EL (cell line): ENCODE data around the gene CACNA1C.

Experiments
- DNase-seq: peaks from one replicate; pipeline ENCODE4 v3.0.0-alpha.2; 2016

CACNA1C gene

DNA sequence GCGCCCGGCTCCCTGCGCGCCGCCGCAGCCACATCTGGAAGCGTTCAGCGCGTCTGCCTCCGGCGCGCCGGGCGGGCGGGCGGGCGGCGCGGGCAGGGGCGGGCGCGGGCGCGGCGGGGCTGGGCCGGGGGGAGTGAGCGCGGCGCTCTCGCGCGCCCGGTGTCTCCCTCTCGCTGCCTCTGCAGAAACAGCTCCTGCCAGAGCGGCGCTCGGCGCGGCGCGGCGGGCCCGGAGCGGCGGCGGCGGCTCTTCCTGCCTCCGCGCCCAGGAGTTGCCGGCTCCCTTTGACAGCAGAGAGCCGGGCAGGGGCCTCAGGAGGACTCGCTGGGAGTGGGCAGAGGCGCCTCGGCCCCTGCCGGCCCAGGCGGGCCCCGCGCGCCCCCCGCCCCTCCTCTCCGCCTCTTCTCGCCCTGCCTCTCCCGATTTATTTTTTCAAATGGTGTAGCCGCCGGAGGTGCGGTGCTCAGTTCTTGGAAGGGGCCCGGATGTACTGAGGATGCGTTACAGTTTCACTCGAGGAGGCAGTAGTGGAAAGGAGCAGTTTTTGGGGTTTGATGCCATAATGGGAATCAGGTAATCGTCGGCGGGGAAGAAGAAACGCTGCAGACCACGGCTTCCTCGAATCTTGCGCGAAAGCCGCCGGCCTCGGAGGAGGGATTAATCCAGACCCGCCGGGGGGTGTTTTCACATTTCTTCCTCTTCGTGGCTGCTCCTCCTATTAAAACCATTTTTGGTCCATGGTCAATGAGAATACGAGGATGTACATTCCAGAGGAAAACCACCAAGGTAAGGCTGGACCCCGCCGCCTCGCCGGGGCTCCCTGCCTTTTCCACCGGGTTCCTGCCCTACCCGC is at the start of gene CACNA1C:
TSS of gene CACNA1C (plus strand) at position 162 of the 853 bp plus-strand sequence. CDS start at position 738, 576 bp downstream.
- DNase-seq = peak; percentile 67

DNA sequence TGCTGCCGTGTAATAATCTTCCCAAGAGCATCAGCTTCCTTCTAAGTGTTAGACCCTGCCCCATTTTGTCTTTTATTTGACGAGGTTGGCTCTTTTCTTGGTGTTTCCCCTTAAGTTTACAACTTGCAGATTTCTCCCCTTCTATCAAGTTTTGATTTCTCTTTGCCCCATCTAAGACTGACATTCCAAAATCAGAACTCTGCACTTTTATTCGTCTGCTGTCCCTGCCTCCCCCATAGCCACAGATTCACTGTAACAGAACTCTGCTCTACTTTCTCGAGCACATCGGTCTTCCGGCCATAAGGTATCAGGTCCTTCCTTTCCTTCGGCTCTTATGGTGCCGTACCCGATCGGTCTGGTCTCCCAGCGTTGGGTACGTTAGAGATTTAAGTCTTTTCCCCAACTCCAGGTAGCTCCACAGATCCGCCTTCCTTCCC is 49.1 kb upstream of the CACNA1C start:
- DNase-seq = peak; percentile 46

DNA sequence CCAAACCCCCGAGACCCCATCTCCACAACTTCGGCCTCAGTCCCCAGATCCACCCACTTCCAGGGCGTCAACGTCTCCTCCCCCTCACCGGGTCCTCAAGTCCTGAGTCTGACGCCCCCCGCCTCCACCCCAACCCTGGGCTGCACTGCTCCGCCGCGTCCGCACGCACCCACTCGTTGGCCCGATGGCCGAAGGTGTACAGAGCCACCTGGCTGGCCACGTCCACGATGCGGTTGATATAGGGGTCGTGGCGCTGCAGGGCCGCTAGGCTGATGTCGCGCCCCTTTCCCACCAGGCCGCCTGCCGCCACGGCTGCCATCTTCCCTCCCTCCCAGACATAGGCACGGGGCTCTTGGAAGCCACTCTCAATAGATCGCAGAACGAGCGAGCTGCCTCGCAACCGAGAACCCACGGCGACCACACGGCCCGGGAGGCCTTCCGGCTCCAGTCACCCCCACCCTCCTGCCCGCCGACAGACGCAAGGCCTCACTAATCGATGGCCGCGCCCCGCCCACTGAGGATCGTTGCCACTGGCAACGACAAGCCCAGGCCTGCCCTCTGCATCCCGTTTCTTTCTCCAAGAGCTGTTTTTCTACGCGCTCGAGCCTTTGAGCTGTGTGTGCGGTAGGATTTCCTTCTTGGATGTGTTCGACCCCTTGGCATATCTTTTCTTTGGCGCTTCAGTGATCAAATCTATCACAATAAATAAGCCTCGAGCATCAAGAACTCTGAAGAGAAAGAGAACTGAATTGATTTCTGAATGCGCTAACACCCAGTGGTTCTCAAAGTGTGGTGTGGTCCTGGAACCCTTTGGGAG is 48.5 kb upstream of the CACNA1C start, which contains the start of gene DCP1B:
TSS of gene DCP1B (minus strand) at position 345 of the 817 bp plus-strand sequence. CDS start at position 319, 26 bp downstream.
- DNase-seq = peak; percentile 96

DNA sequence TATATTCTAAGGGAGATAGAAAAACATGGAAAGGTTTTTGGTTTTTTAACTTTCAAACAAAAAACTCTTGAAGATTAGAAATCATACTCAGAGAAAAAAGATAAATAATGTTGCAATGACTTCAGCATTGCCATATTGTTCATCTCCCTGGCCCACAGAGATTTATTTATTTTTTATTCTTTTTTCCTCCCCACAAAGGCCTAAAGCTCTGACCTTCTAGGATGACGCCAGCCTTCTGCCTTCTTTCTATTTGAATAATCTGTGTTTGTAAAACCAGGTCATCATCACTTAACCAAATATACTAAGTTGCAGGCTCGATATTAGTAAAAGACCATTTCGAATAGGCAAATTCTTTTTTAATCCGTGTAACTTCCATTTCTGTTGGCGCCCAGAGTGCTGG is 44.1 kb upstream of the CACNA1C start:
- no peak for DNase-seq

DNA sequence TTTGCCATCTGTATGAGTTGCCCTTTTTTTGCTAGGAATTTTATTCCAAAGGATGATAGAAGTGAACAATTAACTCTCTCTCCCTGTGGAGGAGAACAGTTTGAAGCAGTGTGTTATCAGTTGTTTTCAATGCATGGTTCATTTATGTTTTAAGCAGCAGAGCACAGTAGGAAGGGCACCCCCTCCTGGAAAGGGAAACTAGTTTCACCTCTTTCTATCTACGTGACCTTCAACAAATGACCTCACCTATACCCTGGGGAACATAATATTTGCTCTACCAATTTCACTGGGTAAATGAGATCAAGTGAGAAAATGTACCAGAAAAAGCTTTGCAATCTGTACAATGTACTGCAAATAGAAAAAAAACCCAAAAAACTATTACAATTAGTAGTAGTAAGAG is 43.2 kb upstream of the CACNA1C start:
- no peak for DNase-seq

DNA sequence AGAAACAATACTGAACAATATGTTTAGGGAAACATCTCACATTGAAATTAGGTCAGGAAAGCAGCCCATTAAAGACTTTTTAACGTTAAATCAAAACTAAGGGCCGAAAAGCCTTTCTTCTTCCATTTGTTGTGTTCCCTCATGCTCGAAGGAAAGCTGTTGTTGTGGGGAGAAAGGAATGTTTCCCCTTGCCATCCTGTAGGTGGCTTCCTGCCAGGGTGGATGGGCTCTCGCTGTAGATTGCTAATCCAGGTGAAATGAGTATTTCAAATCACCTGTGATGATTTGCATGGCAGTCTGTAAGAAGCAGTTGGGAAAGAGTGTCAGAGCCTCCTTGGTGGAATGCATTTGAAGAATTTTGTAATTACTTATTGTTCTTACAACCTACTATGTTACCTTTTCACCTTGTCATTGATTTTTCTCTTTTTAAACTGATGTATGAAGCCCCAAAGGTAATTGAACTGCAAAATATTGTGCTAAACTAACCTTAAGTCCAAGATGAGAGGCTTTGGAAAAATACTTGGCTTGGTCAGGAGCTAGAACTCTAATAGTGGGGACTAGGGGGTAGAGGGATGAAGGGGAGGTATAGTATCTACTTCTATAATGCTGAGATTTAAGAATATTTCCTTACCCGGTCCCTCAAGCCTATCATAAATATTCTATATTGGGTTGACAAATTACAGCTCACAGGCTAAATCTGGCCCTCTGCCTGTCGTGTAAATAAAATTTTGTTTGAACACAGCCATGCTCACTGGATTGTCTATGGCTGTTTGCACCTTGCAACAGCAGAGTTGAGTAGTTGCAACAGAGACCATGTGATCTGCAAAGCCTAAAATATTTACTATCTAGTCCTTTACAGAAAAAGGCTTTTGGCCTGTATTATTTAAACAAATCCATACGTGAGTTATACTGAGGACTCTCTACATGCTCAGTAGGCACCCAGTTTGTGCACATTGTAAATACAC is 40.9 kb upstream of the CACNA1C start:
- no peak for DNase-seq

DNA sequence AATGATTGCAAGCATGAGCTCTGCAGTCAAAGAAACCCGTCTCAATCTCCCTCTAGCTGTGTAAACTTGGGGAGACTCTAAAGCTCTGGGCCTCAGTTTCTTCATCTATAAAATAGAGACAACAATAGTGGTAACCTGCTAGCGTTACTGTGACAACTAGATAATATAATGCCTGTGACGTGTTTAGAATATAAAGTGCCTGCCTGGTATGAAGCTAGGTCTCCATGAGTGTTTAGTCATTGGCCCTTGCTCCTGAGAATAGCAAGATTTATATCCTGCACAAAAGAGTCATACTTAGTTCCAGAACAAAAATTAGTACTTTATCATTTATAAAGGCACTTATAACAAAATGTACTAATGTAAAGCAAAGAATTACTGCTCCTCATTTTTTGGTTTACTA is 39.7 kb upstream of the CACNA1C start:
- no peak for DNase-seq

DNA sequence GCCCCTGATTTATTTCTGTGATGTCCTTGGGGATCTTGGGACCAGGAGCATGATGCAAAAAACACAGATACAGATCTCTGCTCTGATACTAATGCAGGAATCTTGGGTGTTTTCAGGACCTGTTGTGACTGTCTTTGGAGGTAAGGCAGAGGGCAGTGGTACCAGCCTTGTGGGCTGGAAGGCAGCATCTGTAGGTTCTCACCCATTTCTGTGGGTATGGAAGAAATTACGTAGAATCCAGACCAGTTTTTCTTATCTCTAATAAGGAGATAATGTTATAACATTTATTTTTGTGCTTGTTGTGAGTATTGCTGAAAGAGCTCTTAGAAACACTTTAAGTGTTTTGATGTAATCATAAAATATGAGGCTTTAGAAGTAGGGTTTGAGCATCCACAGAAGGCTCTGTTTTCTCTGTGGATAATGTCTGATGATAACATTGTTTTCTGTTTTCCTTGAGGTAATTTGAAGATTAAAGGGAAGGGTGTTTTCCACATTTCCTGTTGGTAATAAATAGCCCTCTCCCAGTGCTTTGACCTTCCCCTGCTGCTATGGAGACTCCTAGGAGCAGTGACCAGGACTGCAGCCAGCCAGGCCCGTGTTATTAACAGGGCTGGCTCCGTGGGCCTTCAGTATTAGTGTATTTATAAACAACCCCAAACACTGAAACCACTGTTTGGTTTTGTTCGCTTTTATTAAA is 39.1 kb upstream of the CACNA1C start:
- no peak for DNase-seq

DNA sequence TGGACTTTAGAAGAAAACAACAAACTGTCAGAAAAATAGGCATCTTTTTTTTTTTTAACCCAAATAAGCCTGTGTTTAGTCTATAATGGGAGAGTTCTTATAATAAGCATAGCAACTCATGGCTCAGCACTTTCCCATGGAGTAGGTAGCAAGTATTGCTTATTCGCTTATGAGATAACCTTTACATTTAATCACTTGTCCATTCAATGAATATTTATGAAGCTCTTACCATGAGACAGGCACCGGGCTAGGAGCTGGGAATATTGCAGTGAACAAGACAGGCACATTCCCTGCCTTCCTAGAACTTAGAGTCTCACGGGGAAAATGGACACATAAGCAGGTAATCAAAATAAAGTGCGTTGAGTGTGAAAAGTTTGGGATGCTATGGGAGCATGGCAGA is 38.6 kb upstream of the CACNA1C start:
- no peak for DNase-seq

DNA sequence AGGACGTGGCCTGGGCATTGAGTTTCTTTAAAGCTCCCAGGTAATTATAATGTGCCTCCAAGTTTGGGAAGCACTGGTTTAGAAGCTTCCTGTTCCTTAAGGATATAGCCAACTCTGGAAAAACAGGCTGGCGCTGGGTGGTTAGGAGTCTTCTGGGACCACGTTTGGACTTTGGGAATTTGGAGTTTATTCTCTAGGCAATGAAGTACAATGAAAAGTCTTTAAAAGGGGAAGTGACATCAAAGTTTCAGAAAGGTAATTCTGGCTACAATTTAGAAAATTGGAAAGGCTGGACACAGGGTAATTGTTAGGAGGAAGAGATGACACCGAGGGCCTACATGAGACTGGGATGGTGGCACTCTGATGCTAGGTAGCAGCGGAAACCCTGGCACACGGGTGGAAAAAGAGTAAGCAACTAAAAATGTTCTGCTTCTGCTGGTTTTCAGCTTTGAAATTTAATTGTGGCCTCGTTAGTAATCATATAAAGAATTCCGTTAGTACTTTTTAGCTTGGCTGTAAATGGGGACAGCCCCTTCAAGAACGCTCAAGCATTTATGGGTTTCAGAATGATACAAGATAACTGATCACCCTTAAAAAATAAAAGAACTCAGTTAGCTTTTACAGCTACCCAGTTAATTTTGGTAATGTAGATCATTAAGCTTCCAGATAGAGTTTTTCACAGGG is 35.8 kb upstream of the CACNA1C start:
- DNase-seq = no peak

DNA sequence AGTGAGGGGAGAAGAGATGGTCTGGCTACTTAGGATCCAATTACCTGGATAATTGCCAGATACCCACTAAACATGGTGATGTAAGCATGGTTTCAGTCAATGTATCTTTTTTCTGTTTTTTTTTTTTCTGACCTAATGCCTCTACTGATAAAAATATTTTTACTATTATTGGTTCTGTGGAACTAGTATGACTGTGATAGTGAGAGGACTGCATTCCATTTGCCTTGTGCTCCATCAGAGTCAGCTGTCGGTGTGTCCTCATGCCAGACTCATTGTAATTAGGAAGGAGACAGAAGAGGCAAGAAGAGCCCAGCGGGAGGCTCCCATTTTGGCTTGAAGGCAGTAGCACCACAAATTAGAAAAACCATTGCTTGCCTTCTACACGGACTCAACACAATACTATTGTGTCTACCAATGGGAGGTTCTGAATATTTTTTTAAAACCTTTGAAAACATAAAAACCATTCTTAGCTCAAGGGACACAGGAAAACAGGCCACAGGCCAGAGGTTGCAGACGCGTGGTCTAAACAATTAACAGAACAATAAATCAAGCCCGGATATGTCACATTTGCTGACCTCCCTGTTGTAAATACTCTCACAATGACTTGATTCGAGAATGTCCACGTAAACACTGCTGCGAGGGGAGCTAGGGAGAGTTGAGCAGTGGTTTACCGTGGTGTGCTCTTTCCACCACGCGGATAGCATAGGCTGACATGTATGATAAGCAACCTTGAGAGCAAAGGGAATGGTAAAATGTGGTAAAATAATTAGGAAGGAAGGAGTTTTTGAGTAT is 35.0 kb upstream of the CACNA1C start:
- DNase-seq = no peak

DNA sequence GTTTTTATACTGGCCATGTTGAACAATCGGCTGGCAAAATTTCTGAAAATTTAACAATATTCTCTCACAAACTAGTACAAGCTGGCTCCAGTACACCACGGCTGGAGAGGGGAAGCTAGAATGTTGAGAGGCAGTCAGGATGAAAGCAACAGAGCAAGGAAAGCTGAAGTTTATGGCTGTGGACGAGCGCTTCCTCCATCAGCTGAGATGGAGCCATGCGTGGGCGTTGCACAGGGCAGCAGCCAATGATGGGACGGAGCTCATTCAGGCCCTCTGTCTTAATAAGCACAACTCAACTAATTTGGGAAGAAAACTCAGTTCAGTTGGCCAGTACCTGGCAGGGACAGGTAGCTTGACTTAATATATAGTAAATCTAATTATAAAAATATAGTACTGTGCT is 34.4 kb upstream of the CACNA1C start:
- DNase-seq = no peak

DNA sequence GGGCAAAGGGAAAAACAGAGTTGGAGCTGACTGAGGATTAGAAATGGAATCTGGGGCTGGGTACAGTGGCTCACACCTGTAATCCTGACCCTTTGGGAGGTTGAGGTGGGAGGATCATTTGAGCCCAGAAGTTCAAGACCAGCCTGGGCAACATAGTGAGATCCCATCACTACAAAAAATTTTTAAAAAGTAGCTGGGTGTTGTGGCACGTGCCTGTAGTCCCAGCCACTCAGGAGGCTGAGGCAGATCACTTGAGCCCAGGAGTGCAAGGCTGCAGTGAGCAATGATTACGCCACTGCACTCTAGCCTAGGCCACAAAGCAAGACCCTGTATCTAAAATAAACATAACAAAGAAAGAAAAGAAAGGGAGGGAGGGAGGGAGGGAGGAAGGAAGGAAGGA is 33.7 kb upstream of the CACNA1C start:
- DNase-seq = no peak

DNA sequence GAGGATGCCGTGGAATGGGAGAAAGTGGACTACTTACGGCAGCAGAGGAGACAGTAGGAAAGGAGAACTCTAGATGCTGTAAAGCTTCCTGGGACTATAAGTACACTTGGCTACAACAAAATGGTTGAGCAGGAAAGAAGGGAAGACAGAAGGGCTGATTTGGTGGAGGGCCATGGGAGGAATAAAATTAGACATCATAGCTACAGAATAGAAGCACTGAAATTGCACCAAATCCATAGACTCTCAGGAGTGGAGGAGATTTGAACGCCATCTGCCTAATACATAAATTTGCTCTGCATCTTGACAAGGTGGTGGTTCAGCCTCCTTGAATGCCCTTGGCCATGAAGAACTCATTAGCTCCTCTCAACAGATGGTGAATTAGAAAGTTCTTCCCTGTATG is 32.3 kb upstream of the CACNA1C start:
- no peak for DNase-seq

DNA sequence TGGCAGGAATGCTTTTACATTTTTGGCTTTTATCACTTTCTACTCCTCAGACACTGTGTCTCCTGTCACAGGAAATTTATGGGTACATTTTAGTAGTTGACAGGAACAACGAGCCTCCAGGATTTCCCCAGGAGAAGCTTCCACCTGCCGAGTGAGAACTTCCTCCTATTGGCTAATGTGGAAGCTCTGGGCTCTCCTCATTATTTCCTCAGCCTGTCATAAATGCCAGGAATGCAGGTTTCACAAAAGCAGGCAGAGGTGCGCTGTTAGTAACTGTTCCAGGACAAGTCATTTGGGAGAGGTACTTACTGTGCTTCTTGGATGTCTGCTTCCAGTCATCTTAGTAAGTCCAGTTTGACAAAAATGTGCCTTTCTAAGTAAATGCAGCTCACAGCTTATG is 29.4 kb upstream of the CACNA1C start:
- no peak for DNase-seq

DNA sequence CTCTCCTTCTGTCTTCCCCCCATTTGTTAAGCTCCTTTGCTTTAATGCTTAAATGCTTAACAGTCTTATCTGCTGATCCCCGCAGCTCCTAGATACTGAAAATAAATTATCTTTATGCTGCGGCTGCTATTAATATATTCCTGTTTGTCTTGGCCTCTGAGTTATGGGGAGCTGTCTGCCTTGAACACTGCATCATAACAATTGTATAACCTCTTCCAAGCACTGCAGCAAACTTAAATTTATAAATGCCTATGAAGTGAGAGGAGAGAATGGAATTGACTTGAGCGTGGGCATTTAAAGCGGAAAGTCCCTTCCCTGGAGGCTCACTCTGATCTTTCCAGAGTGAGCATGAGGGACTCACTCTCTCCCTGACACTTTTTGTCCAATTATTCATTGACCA is 25.4 kb upstream of the CACNA1C start:
- no peak for DNase-seq

DNA sequence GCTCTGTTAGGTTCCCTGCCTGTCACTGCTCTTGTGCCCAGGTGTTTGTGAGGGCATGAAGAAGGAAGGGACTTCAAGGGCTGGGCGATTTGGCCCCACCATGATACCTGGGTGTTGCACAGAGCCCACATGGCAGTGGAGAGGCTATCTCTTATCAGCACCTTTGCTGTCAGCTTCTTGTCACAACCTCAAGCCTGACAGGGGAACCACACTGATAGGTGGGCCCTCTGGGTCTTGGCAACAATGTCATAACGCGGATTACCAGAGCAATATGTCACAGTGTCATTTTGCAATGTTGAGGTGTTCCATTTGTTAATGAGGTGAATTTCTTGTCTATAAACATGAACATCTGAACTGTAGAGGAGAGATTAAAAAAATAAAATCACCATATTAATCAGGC is 22.9 kb upstream of the CACNA1C start:
- DNase-seq = no peak

DNA sequence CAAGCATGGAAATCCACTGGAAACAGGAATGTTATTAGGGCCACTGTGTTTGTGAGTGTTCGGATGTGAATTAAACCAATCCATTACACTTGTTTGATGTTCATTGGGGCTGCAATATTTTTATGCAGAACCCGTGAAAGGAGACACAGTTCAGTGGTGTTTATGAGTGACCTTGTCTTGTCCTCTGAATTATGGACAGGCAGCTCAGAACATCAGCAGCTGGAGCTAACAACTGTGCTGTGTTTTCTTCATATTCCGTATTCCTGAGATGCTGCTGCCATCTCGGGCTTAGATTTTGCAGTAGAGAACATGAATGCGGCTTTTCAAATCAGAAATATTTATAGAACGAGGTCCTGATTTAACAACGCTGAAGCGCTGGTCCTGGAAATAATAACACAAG is 20.3 kb upstream of the CACNA1C start:
- DNase-seq = no peak

DNA sequence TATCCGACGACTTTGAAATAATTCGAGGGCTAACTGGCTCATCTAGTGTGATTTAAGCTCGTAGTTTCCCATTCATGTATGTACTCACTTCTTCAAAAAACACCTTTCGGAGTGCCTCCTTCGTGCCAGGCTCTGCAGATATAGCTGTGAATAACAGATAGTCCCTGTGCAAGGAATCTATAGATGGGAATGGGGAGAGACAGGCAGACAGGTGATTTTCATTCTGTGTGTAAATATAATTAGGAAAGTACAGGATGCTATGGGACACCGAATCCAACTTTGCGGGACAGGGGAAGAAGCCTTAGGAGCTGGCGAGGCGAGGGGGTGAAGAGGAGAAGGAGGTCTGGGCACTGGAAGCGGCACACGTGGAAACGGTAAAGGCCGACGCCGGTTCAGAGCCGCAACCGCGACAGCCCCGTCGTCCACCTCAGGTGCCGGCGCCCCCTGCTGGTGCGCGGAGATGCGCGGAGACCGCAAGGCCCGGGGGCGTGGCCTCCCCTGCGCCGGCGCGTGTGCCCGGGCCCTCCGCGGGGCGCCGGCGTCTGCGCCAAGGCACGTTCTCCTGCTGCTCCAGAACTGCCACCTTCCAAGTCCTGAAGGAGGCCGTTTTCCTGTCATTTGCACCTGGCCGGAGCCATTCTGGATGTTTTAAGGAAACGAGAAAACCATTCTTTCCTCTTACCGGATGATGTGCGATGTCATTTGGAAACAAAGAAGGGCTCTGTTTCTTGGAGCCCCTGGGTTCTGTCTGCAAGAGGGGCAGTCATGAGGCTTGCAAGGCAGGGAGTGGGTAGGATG is 18.0 kb upstream of the CACNA1C start:
- DNase-seq = peak; percentile 76
